ENCODE measurements around the gene RND3.

GRCh38 chr2:150424406-150424805 lies 63.1 kb downstream of the RND3 start:
- no peak for TF ChIP-seq CTCF (IDR thresholded peaks at IDR 0.05)
- TF ChIP-seq POLR2A (IDR thresholded peaks at IDR 0.05): no peak

All from body of pancreas (tissue), 4 donors.